Neural cell (in vitro differentiated cells): ENCODE results near the gene TAOK2. TPM values are rescaled to one million over a fixed set of nuclear protein-coding genes. Genes with fewer than 3 reads are reported as not detected.

Source experiments
- H2AFZ ChIP-seq: fragments of 200-600, 300-800 bp; sonication (generic), shearing (Covaris generic); 2 replicates; pipeline ENCODE4 v1.6.0; 2014; ENCODE audit warnings: low read depth, mild to moderate bottlenecking, antibody characterized with exemption, low read length, moderate library complexity
- H3F3A ChIP-seq: fragments of 200-600 bp; shearing (Covaris generic); 2 replicates; pipeline ENCODE4 v1.6.1; 2016; ENCODE audit warnings: mild to moderate bottlenecking, moderate library complexity, mixed read lengths, antibody characterized with exemption, low read length; ENCODE audit not compliant: insufficient read depth, poor library complexity, severe bottlenecking
- H3K27ac ChIP-seq: fragments of 200-600, 300-800 bp; sonication (generic), shearing (Covaris generic); 2 replicates; pipeline ENCODE4 v1.5.1; 2014; ENCODE audit warnings: mild to moderate bottlenecking, low read length, moderate library complexity
- H3K27me3 ChIP-seq: fragments of 300-800, 200-600 bp; sonication (generic), shearing (Covaris generic); 2 replicates; pipeline ENCODE4 v1.6.0; 2014; ENCODE audit warnings: mild to moderate bottlenecking, low read depth, low read length, moderate library complexity; ENCODE audit not compliant: insufficient read depth
- H3K36me3 ChIP-seq: fragments of 300-800, 200-600 bp; sonication (generic), shearing (Covaris generic); 2 replicates; pipeline ENCODE4 v1.5.1; 2014; ENCODE audit warnings: mild to moderate bottlenecking, antibody characterized with exemption, low read length, moderate library complexity; ENCODE audit not compliant: insufficient read depth
- H3K4me2 ChIP-seq: fragments of 300-800, 200-600 bp; sonication (generic), shearing (Covaris generic); 2 replicates; pipeline ENCODE4 v1.6.0; 2014; ENCODE audit warnings: mild to moderate bottlenecking, low read length
- H3K4me3 ChIP-seq: fragments of 300-800, 200-600 bp; sonication (generic), shearing (Covaris generic); 2 replicates; pipeline ENCODE4 v1.5.1; 2014; ENCODE audit warnings: mild to moderate bottlenecking, low read length, moderate library complexity
- H3K79me2 ChIP-seq: fragments of 200-600 bp; shearing (Covaris generic); replicated peaks from 2 replicates; pipeline ENCODE4 v1.6.0; 2014; ENCODE audit warnings: mild to moderate bottlenecking, low read length, moderate library complexity; ENCODE audit not compliant: insufficient read depth
- H3K9ac ChIP-seq: fragments of 300-800, 200-600 bp; sonication (generic), shearing (Covaris generic); 2 replicates; pipeline ENCODE4 v1.6.1; 2016; ENCODE audit warnings: mild to moderate bottlenecking, low read length, mixed read lengths
- H3K9me2 ChIP-seq: fragments of 200-600 bp; shearing (Covaris generic); 2 replicates; pipeline ENCODE4 v1.6.1; 2016; ENCODE audit warnings: mild to moderate bottlenecking, low read length, mixed read lengths; ENCODE audit not compliant: insufficient read depth
- H3K9me3 ChIP-seq: fragments of 200-600, 300-800 bp; sonication (generic), shearing (Covaris generic); 2 replicates; pipeline ENCODE4 v1.6.1; 2016; ENCODE audit warnings: mild to moderate bottlenecking, mixed run types, low read length, moderate library complexity, mixed read lengths
- H4K20me1 ChIP-seq: fragments of 200-600 bp; shearing (Covaris generic); 2 replicates; pipeline ENCODE4 v1.6.1; 2016; ENCODE audit warnings: mild to moderate bottlenecking, mixed run types; ENCODE audit not compliant: insufficient read depth
- EP300 ChIP-seq: fragments of 450-650 bp; conservative IDR thresholded peaks from 2 replicates; pipeline ENCODE4 v1.6.1; 2014; ENCODE audit warnings: antibody characterized with exemption, mild to moderate bottlenecking, moderate library complexity; ENCODE audit not compliant: poor library complexity, severe bottlenecking
- EZH2 ChIP-seq: fragments of 200-600, 300-800 bp; shearing (Covaris generic), sonication (generic); IDR thresholded peaks from 2 replicates; pipeline ENCODE4 v1.6.1; 2014; ENCODE audit warnings: antibody characterized with exemption, low read length, borderline replicate concordance, mild to moderate bottlenecking; ENCODE audit not compliant: insufficient read depth, poor library complexity, severe bottlenecking
- MXI1 ChIP-seq: fragments of 450-650 bp; conservative IDR thresholded peaks from 2 replicates; pipeline ENCODE4 v1.6.1; 2014; ENCODE audit warnings: antibody characterized with exemption, mild to moderate bottlenecking; ENCODE audit not compliant: poor library complexity, severe bottlenecking
- POLR2AphosphoS5 ChIP-seq: IDR thresholded peaks from 2 replicates; pipeline ENCODE4 v1.6.1; 2012
- RAD21 ChIP-seq: fragments of 450-650 bp; conservative IDR thresholded peaks from 2 replicates; pipeline ENCODE4 v1.6.1; 2014; ENCODE audit warnings: antibody characterized with exemption, mild to moderate bottlenecking, moderate library complexity
- SMC3 ChIP-seq: fragments of 450-650 bp; conservative IDR thresholded peaks from 2 replicates; pipeline ENCODE4 v1.6.1; 2014; ENCODE audit warnings: antibody characterized with exemption, mild to moderate bottlenecking, moderate library complexity; ENCODE audit not compliant: poor library complexity
- TAF1 ChIP-seq: IDR thresholded peaks from 2 replicates; pipeline ENCODE4 v1.6.1; 2012; ENCODE audit warnings: low read depth
- polyA plus RNA-seq: library from polyadenylated mRNA; depleted of rRNA; stranded (reverse); fragments of >200 nt; gene quantifications from 2 replicates; pipeline ENCODE4 v1.2.3, GENCODE V29; 2014
- TF ChIP-seq, protein P1 (sequence below): IDR thresholded peaks from 2 replicates; pipeline ENCODE4 v1.6.1; 2012; ENCODE audit warnings: borderline replicate concordance
- TF ChIP-seq, protein P2 (sequence below): fragments of 450-650 bp; IDR thresholded peaks from 2 replicates; pipeline ENCODE4 v1.5.1; 2014; ENCODE audit warnings: antibody characterized with exemption, mild to moderate bottlenecking, moderate library complexity; ENCODE audit not compliant: poor library complexity, severe bottlenecking

TAOK2 gene
- polyA plus RNA-seq, 1 donor from 2014 or later, result 62.7 TPM

DNA sequence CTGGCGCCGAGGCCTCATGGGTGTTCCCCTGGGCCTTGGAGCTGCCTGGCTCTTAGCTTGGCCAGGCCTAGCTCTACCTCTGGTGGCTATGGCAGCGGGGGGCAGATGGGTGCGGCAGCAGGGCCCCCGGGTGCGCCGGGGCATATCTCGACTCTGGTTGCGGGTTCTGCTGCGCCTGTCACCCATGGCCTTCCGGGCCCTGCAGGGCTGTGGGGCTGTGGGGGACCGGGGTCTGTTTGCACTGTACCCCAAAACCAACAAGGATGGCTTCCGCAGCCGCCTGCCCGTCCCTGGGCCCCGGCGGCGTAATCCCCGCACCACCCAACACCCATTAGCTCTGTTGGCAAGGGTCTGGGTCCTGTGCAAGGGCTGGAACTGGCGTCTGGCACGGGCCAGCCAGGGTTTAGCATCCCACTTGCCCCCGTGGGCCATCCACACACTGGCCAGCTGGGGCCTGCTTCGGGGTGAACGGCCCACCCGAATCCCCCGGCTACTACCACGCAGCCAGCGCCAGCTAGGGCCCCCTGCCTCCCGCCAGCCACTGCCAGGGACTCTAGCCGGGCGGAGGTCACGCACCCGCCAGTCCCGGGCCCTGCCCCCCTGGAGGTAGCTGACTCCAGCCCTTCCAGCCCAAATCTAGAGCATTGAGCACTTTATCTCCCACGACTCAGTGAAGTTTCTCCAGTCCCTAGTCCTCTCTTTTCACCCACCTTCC is 13.9 kb downstream of the TAOK2 start:
- H3K9me2 ChIP-seq, result no peaks in the 10 kb centered on the region
- H3K9me3 ChIP-seq, result no peaks in the 10 kb centered on the region
- H2AFZ ChIP-seq, result no peak overlapping the region
- H3K4me2 ChIP-seq, result no peak overlapping the region
- no peaks in the 10 kb centered on the region for H3K79me2 ChIP-seq
- no peaks in the 10 kb centered on the region for H3K36me3 ChIP-seq
- no peak overlapping the region for H3K9ac ChIP-seq
- H3K27me3 ChIP-seq, result no peaks in the 10 kb centered on the region
- H3K27ac ChIP-seq, result no peak overlapping the region
- H4K20me1 ChIP-seq, result no peaks in the 10 kb centered on the region
- no peak overlapping the region for H3K4me3 ChIP-seq
- no peak for TF ChIP-seq TAF1
- TF ChIP-seq, protein P1, sequence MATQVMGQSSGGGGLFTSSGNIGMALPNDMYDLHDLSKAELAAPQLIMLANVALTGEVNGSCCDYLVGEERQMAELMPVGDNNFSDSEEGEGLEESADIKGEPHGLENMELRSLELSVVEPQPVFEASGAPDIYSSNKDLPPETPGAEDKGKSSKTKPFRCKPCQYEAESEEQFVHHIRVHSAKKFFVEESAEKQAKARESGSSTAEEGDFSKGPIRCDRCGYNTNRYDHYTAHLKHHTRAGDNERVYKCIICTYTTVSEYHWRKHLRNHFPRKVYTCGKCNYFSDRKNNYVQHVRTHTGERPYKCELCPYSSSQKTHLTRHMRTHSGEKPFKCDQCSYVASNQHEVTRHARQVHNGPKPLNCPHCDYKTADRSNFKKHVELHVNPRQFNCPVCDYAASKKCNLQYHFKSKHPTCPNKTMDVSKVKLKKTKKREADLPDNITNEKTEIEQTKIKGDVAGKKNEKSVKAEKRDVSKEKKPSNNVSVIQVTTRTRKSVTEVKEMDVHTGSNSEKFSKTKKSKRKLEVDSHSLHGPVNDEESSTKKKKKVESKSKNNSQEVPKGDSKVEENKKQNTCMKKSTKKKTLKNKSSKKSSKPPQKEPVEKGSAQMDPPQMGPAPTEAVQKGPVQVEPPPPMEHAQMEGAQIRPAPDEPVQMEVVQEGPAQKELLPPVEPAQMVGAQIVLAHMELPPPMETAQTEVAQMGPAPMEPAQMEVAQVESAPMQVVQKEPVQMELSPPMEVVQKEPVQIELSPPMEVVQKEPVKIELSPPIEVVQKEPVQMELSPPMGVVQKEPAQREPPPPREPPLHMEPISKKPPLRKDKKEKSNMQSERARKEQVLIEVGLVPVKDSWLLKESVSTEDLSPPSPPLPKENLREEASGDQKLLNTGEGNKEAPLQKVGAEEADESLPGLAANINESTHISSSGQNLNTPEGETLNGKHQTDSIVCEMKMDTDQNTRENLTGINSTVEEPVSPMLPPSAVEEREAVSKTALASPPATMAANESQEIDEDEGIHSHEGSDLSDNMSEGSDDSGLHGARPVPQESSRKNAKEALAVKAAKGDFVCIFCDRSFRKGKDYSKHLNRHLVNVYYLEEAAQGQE, result no peak
- no peak for TF ChIP-seq EP300
- TF ChIP-seq POLR2AphosphoS5, result no peak
- TF ChIP-seq, protein P2, sequence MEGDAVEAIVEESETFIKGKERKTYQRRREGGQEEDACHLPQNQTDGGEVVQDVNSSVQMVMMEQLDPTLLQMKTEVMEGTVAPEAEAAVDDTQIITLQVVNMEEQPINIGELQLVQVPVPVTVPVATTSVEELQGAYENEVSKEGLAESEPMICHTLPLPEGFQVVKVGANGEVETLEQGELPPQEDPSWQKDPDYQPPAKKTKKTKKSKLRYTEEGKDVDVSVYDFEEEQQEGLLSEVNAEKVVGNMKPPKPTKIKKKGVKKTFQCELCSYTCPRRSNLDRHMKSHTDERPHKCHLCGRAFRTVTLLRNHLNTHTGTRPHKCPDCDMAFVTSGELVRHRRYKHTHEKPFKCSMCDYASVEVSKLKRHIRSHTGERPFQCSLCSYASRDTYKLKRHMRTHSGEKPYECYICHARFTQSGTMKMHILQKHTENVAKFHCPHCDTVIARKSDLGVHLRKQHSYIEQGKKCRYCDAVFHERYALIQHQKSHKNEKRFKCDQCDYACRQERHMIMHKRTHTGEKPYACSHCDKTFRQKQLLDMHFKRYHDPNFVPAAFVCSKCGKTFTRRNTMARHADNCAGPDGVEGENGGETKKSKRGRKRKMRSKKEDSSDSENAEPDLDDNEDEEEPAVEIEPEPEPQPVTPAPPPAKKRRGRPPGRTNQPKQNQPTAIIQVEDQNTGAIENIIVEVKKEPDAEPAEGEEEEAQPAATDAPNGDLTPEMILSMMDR, result no peak
- no peak for TF ChIP-seq MXI1
- no peak for TF ChIP-seq RAD21
- no peak for TF ChIP-seq EZH2
- TF ChIP-seq SMC3, result no peak
- H3F3A ChIP-seq, result no peaks in the 10 kb centered on the region

DNA sequence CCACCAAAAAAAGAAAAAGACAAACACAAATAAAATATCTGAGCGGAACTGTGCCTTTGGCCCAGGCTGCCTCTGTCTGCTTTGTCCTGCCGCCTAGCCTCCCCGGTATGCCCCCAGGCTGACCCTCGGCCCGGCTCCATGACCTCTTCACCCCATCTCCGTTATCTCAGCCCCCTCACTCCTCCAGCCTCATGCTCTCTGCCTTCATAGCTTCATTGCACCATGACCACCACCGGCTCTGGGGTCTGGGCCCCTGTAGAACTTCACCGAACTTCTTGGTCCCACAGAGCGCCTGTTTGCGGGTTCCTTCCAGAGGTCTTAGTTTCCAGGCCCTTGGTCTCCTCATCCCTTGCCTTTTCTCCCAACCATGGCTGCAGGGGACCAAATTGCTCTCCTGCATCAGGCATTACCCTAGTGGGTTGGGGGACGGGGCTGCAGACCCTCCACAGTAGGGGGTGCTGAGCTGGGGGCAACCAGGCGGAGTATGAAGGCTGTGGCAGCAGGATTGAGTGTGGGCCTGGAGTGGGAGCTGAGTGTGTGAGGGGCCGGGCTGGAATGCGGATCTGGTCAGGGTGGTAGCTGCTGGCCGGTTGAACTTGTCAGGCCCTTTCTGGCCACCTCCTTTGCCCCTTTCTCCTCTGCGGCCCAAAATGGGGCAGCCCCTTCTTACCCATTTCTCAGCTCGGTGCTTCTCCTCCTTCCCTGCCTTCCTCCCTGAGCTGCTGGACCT is 14.8 kb downstream of the TAOK2 start:
- Histone ChIP-seq H3F3A (no peaks in the 10 kb centered on the region), H2AFZ (no peak overlapping the region), H4K20me1 (no peaks in the 10 kb centered on the region), H3K9me2 (no peaks in the 10 kb centered on the region), H3K27ac (no peak overlapping the region), H3K4me2 (no peak overlapping the region), H3K4me3 (no peak overlapping the region), H3K27me3 (no peaks in the 10 kb centered on the region), H3K9me3 (no peaks in the 10 kb centered on the region), H3K79me2 (no peaks in the 10 kb centered on the region), H3K36me3 (no peaks in the 10 kb centered on the region), H3K9ac (no peak overlapping the region)
- no peak for TF ChIP-seq POLR2AphosphoS5
- TF ChIP-seq EZH2, result no peak
